HG03196 (cell line): Measurements from ENCODE around the gene LEMD3.

Source experiments
- ATAC-seq: cut with Tn5 transposase; IDR thresholded peaks from one replicate; pipeline ENCODE4 v1.9.1; 2021; ENCODE audit not compliant: unreplicated experiment

Gene LEMD3

GRCh38 chr12:65204886-65205525 lies 35.6 kb downstream of the LEMD3 start:
- ATAC-seq = no peak

DNA sequence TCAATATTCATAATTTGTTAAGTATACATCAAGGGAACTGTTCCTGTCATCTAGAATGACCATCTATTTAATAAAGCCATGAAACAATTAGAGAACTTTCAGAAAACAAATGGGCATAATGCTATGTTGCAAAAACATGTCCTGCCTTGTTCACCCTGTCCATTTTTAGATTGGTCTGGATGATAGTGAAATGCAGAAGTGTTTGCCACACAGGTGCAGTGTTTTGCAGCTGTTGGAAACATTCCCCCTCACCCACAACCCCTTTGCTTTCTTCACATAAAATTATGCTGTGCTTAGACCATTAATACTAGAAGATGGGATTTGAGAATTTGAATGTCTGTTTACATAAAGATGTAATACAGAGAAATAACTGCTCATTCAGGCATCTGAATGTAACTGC lies 36.5 kb downstream of the LEMD3 start:
- no peak for ATAC-seq

GRCh38 chr12:65208125-65208524 lies 38.7 kb downstream of the LEMD3 start:
- no peak for ATAC-seq

DNA sequence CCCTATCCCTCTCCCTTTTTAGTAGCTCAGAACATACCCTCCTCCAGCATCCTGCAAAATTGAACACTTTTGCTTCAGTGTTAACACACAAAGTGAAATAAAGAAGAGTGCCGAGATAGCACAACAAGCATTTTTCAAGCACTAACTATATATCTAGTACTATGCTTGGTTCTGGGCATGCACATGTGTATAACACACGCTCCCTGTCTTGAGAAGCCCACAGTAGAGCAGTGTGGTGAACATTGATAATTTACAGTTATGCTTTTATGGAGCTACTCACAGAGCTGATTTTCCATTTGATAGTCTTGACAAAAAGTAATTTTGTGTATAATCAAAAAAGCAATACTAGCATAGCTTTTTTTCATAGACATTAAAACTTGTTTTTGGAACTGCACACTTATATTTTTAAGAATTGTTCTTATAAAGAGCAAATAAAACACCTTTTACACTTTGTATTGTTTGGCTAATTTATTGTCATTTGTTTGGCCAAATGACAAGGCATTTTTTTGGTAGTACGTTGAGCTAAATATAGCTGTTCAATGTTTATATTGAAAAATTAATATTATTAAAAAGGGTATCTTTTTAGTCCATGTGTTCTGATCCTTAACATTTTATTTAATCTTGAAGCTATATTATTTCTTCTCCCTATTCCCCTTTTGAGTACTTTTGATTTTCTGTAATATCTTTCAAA lies 39.7 kb downstream of the LEMD3 start:
- ATAC-seq = no peak

DNA sequence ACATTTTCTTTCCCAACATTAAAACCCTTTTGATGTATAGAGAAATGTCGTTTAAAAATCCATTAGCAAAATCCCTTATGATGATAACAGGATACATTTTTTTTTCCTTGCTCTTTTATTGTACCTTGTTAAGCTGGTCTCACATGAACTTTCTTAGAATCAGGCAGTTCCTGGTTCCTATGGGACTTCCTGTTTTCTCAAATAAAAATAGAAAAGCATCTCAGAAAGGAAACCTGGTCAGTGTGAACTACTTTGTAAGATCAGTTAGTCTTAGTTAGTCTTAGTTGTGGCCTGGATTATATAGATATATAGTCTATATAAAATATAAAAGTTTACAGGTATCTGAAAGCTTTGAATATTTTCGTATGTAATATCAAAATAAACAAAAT lies 40.3 kb downstream of the LEMD3 start:
- ATAC-seq = peak; percentile 81

DNA sequence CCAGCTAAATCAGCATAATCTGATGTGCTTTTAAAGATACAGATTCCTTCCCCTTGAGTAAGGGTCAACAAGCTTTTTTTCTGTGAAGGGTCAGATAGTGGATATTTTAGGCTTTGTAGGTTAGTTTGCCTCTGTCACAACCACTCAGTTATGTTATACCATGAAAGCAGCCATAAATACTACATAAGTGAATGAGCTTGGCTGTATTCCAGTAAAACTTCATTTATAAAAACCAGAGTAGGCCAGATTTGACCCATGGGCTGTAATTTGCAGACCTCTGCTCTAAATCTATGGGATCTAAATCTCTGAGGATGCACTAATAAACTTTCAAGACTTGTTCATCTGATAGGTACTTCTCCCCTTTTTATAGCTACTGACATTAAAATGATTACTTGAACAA lies 47.7 kb downstream of the LEMD3 start:
- ATAC-seq = no peak

- ATAC-seq = no peak
Measured at GRCh38 chr12:65220761-65221160, 51.4 kb downstream of the LEMD3 start.

GRCh38 chr12:65229441-65229840 lies 60.1 kb downstream of the LEMD3 start:
- no peak for ATAC-seq

GRCh38 chr12:65232476-65233077 lies 63.2 kb downstream of the LEMD3 start:
- no peak for ATAC-seq

GRCh38 chr12:65237153-65237552 lies 67.8 kb downstream of the LEMD3 start:
- no peak for ATAC-seq

DNA sequence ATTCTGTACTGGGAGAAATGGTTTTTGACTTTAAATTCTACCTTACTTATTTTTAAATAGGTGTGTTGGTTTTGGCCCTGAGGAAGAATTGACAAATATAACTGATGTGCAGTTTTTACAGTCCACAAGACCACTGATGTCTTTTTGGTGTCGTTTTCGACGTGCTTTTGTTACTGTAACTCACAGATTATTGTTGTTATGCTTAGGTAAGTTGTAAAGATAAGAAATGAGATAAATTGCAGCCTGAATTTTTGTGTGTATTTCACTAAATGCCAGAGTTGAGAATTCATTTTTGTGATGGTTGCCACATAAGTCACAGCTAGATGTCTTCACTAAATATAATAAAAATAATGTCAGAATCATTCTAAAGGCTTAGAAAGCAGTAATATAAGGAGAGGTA lies 69.2 kb downstream of the LEMD3 start:
- ATAC-seq = no peak

- ATAC-seq = no peak
Measured at GRCh38 chr12:65248656-65249633, 79.6 kb downstream of the LEMD3 start.

DNA sequence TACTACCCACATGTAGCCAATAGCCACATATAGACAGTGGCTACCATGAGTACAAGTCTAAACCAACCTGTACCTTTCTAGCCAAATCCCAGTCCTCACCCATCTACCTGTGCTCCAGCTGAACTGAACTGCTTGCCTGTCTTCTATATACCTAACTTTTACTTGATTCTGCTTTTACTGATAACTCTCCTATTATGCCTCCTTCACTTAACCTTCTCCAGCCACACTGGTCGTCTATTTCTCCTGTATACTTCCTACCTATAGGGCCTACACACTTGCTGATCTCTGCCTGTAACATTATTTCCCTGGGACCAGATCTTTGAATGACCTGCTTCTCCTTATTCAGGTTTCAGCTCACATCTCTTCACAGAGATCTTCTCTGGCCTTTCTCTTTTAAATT lies 83.1 kb downstream of the LEMD3 start:
- no peak for ATAC-seq

DNA sequence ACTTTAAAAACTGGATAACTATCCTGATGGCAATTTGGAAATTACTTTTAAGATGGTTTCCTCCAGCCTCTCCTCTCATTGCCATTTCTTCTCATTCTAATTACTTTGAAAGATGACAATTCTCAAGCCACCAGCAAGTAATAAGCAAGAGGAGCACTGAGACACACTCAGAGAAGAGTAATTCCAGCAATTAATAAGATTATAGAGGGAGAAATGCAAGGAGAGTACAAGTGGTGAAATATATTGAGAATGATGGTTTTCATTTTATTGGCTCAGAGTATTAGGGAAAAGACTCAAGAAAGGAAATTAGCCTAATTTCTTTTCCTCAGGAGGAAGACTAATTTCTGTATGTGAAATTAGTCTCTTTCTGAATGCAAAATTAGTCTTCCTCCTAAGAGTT lies 88.6 kb downstream of the LEMD3 start:
- ATAC-seq = no peak

DNA sequence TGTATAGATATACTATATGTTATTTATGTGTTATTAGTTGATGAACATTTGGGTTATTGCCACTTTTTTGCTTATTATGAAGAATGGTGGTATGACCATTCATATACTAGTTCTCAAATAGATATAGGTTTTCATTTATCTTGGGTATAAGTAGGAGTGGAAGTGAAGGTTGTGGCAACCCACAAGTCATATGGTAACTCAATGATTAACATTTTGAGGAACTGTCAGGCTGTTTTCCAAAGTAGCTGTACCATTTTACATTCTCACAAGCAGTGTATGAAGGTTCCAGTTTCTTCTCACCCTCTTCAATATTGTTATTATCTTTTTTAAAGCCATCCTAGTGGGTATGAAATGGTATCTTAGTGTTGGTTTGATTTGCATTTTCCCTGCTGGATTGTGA lies 90.1 kb downstream of the LEMD3 start:
- ATAC-seq = no peak

DNA sequence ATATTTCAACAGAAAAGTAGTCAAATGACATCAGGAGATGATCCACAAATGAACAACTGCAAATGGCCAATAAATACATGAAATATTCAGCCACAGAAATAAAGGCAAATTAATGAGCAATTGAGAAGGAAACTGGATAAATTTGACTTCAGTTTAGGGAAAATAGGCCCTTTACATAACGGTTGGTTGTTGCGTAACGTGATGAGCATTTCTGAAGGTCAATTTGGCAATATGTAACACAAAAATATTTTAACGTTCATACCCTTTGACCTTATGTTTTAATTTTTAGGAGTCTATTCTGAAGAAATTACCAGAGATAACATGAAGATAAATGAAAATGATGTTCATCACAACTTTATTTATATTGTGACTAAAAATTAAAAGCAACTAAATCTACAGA lies 94.4 kb downstream of the LEMD3 start:
- no peak for ATAC-seq

- no peak for ATAC-seq
Measured at GRCh38 chr12:65266408-65266807, 97.0 kb downstream of the LEMD3 start.

- no peak for ATAC-seq
Measured at GRCh38 chr12:65269603-65270002, 100.2 kb downstream of the LEMD3 start.

DNA sequence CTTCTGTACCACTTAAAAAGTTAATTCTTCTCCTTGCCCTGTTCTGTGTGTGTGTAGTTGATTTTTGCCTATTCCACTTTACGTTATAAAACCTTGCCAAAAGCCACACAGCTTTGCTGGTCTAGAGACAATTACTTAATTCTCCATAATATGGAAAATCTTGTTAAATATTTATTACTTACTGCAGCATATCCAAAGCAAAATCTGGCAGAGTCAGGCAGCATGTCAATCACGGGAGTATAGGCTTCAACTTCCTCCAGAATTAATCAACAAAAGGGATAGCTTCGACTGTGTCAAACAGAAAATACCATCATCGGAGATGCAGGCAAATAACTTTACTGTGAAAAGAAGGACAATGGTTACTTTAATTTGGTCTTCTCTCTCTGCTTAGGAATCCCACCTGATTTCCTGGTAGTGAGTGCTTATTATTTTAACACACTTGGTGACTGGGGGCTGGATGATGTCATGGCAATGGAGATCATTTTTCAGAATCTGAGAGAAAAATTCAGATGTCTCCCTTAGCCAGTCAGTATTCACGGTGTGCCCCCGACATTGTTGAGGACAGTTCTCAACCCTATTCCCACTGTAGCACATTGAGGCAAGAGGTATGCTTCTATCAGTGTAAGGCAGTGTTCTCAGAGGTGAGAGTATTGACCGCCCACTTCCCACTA lies 105.4 kb downstream of the LEMD3 start:
- ATAC-seq = no peak

- ATAC-seq = no peak
Measured at GRCh38 chr12:65275627-65276026, 106.2 kb downstream of the LEMD3 start.
